ENCODE results near the gene MADCAM1. TPM values are rescaled to one million over a fixed set of nuclear protein-coding genes. Genes with fewer than 3 reads are reported as not detected.

Gene MADCAM1
- total RNA-seq, 1 donor from 2014 or later, result 1.2 TPM

Other genes with a start within 250 kb of the MADCAM1 start
- 5.7 TPM for gene PLPP2, start 205.1 kb upstream of the MADCAM1 start, total RNA-seq
- 43.1 TPM for gene MIER2, start 151.7 kb upstream of the MADCAM1 start, total RNA-seq
- 2.6 TPM for gene C2CD4C, start 87.3 kb upstream of the MADCAM1 start, total RNA-seq
- gene SHC2, start 35.5 kb upstream of the MADCAM1 start, total RNA-seq, result 37.8 TPM
- gene TPGS1, start 11.0 kb downstream of the MADCAM1 start, total RNA-seq, result 19.9 TPM
- gene CDC34, start 35.3 kb downstream of the MADCAM1 start, total RNA-seq, result 40.9 TPM
- gene GZMM, start 47.6 kb downstream of the MADCAM1 start, total RNA-seq, result 2.9 TPM
- 359 TPM for gene BSG, start 76.1 kb downstream of the MADCAM1 start, total RNA-seq
- gene HCN2, start 93.4 kb downstream of the MADCAM1 start, total RNA-seq, result 0.52 TPM
- gene POLRMT, start 137.1 kb downstream of the MADCAM1 start, total RNA-seq, result 36.0 TPM
- gene FGF22, start 143.4 kb downstream of the MADCAM1 start, total RNA-seq, result 0.52 TPM
- 32.9 TPM for gene RNF126, start 166.7 kb downstream of the MADCAM1 start, total RNA-seq
- gene FSTL3, start 179.9 kb downstream of the MADCAM1 start, total RNA-seq, result 114 TPM
- gene PRSS57, start 199.0 kb downstream of the MADCAM1 start, total RNA-seq, result not detected
- gene PALM, start 212.4 kb downstream of the MADCAM1 start, total RNA-seq, result 56.9 TPM